H1 (cell line): Measurements from ENCODE around the gene PRKCZ. TPM values are rescaled to one million over a fixed set of nuclear protein-coding genes. Genes with fewer than 3 reads are reported as not detected.

Source experiments
- CTCF ChIP-seq, 3 experiments: IDR thresholded peaks; 1 replicate in 2 of 3; 2 replicates in 1 of 3; pipeline versions ENCODE4 v1.5.1 to v1.6.1; 2011; ENCODE audit warnings: low read length in 3 of 3, mild to moderate bottlenecking in 3 of 3, inconsistent platforms in 2 of 3, low read depth in 1 of 3, moderate library complexity in 1 of 3; ENCODE audit not compliant: insufficient read depth in 1 of 3; ENCODE audit errors: control extremely low read depth in 1 of 3
- EZH2 ChIP-seq: fragments of 200-600 bp; sonication (generic); IDR thresholded peaks from 2 replicates; pipeline ENCODE4 v1.7.1; 2012; ENCODE audit warnings: low read depth, mild to moderate bottlenecking, moderate library complexity, low read length, inconsistent platforms; ENCODE audit not compliant: severe bottlenecking
- JUN ChIP-seq: IDR thresholded peaks from 2 replicates; pipeline ENCODE4 v1.6.1; 2011; ENCODE audit warnings: low read depth, mild to moderate bottlenecking, improper control_type of control experiment, low read length
- JUND ChIP-seq: IDR thresholded peaks from 2 replicates; pipeline ENCODE4 v1.6.1; 2011; ENCODE audit warnings: mild to moderate bottlenecking, improper control_type of control experiment, low read length
- PHF8 ChIP-seq: fragments of 200-600 bp; sonication (generic); conservative IDR thresholded peaks from 2 replicates; pipeline ENCODE4 v1.7.1; 2012; ENCODE audit warnings: low read depth, mild to moderate bottlenecking, inconsistent platforms, low read length, moderate library complexity
- RFX5 ChIP-seq: IDR thresholded peaks from 2 replicates; pipeline ENCODE4 v1.6.1; 2011; ENCODE audit warnings: low read depth, low read length, improper control_type of control experiment, borderline replicate concordance
- polyA plus RNA-seq, 7 experiments: library from polyadenylated mRNA; depleted of rRNA in 3 of 7; stranded (reverse) in 5 of 7; unstranded in 2 of 7; fragments of >200 nt in 5 of 7; fragments of 200-250 nt in 2 of 7; gene quantifications; 1 replicate in 5 of 7; 2 replicates in 1 of 7; 4 replicates in 1 of 7; pipeline versions ENCODE4 v1.2.1 to v1.2.3, GENCODE V29; 2011 to 2013; ENCODE audit warnings: missing spikeins in 2 of 7, mixed read lengths in 2 of 7
- total RNA-seq: library from RNA; stranded (reverse); fragmentation: NEBNext Ultra II Directional; extraction: Animal tissue kit (Norgen Biotek cat#: 25700); gene quantifications from 2 replicates; pipeline ENCODE4 v1.2.1, GENCODE V29; 2021

PRKCZ gene
- total and polyA plus RNA-seq, 2 of the 8 experiments (the other 6 are each of a cell fraction or from before 2014, with no cell fraction given), result 37.4 to 45.1 TPM

GRCh38 chr1:2182376-2182775 lies 132.2 kb downstream of the PRKCZ start (continued):
- no peak for TF ChIP-seq JUN
- no peak for TF ChIP-seq CTCF (IDR thresholded peaks at IDR 0.05; ENCODE audit: control extremely low read depth in 1 of 3, insufficient read depth in 1 of 3, low read depth in 1 of 3, low read length in 3 of 3)
- no peak for TF ChIP-seq RFX5
- no peak for TF ChIP-seq EZH2
- no peak for TF ChIP-seq JUND
- no peak for TF ChIP-seq PHF8
